ENCODE results near the gene ATP2B2. TPM values are rescaled to one million over a fixed set of nuclear protein-coding genes. Genes with fewer than 3 reads are reported as not detected.

Gene ATP2B2
- total RNA-seq, 4 donors from 2014 or later, result 0.11 to 0.42 (median 0.15) TPM; not detected in 1

DNA sequence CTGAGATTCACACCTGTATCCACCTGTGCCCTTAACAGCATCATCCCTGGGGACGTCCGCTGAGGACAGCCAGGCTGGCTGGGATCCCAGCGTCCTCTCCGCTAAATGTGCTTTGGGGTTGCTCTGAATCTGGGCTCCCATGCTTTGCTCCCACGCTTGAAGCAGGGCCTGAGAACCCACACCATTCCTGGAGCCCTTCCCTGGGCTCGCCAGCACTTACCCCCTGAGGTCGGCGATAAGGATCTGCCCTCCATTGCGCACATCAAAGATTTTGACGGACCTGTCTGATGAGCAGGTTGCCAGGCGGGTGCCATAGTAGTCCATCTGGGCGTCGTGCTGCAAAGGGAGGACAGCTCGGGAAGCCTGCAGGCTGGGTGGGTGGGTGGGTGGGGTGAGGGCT, 190.3 kb downstream of the ATP2B2 start:
- no peak for TF ChIP-seq POLR2A (IDR thresholded peaks at IDR 0.05)
- TF ChIP-seq, protein P1, sequence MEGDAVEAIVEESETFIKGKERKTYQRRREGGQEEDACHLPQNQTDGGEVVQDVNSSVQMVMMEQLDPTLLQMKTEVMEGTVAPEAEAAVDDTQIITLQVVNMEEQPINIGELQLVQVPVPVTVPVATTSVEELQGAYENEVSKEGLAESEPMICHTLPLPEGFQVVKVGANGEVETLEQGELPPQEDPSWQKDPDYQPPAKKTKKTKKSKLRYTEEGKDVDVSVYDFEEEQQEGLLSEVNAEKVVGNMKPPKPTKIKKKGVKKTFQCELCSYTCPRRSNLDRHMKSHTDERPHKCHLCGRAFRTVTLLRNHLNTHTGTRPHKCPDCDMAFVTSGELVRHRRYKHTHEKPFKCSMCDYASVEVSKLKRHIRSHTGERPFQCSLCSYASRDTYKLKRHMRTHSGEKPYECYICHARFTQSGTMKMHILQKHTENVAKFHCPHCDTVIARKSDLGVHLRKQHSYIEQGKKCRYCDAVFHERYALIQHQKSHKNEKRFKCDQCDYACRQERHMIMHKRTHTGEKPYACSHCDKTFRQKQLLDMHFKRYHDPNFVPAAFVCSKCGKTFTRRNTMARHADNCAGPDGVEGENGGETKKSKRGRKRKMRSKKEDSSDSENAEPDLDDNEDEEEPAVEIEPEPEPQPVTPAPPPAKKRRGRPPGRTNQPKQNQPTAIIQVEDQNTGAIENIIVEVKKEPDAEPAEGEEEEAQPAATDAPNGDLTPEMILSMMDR (IDR thresholded peaks at IDR 0.05), result no peak
- Histone ChIP-seq H3K27me3 (no peaks in the 10 kb centered on the region), H3K36me3 (peaks cover 55 to 76% of the 10 kb centered on the region in 2 donors), H3K4me3 (replicated peaks in 1 of 3) (no peak overlapping the region), H3K27ac (no peak overlapping the region), H3K4me1 (peaks cover 3 to 6% of the 10 kb centered on the region in 2 donors), H3K9me3 (no peaks in the 10 kb centered on the region)
- 95% methylated on average over 14 of the region's 14 CpGs for WGBS, 2 donors
- DNase-seq, result no peak
- intact Hi-C loops (cut with DNase I), result no loop called here

DNA sequence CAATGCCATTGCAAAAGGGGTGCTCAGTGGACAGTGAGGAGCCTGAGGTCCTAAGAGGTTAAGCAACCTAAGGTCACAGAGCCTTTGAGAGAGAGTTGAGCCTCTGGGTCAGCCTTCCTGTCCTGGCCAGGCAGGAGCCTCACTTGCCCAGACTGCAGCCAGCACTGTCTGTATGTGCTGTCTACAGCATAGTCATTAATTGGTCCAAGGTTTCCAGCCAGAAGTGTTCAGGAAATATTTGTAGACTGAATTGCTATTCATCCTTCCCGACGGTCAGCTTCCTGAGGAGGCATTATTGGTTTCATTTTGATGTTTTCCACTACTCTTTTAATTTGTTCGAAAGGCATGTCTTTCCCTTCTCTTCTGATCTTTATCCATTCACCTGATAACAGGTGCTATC, 192.5 kb downstream of the ATP2B2 start:
- no peak for DNase-seq
- Histone ChIP-seq H3K9me3 (no peaks in the 10 kb centered on the region), H3K4me3 (replicated peaks in 1 of 3) (no peak overlapping the region), H3K36me3 (peaks cover 53 to 77% of the 10 kb centered on the region in 2 donors), H3K27me3 (no peaks in the 10 kb centered on the region), H3K27ac (no peak overlapping the region), H3K4me1 (no peaks in the 10 kb centered on the region)
- no peak for TF ChIP-seq POLR2A (IDR thresholded peaks at IDR 0.05)
- TF ChIP-seq, protein P1 (IDR thresholded peaks at IDR 0.05), result no peak
- intact Hi-C loops (cut with DNase I), result no loop called here
- WGBS, 2 donors, result 76 to 86% methylated on average over 3 of the region's 3 CpGs

DNA sequence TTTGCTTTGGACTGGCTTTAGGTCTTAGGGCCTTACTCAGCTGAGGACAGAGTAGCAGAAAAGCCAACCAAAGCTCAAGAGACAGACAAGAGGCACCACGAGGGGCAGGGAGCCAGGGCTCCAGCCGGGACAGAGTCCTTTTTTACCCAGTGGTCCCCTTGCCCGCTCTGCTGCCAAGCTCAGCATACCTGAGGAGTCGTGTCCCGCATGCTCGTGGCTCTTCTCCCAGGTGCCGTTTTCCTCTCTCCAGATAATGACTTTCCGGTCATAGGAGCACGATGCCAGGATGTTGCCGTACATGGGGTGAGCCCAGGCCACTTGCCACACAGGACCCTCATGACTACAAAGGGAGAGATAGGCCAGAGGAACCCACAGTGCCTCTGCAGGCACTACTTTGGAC, 193.0 kb downstream of the ATP2B2 start:
- intact Hi-C loops (cut with DNase I), result no loop called here

DNA sequence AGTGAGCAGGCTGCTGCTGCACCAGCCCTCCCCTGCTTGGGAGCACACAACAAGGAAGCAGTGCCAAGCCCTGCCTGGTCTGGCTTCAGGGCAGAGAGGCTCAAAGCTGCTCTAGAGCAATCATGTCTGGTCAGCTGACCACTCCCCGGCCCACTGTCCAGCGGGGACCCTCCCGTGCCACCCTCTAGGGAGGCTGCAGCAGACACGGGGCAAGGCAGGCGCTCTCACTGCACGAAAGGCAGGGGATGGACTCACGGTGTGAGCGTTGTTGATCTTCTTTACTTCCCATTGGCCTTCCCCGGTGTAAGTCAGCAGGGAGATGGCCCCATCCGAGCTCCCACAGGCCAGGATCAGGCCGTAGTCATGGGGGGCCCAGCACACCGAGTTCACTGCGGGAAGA, 193.7 kb downstream of the ATP2B2 start:
- Histone ChIP-seq H3K27ac (no peak overlapping the region), H3K36me3 (peaks cover 53 to 78% of the 10 kb centered on the region in 2 donors), H3K27me3 (no peaks in the 10 kb centered on the region), H3K4me1 (no peaks in the 10 kb centered on the region), H3K4me3 (replicated peaks in 1 of 3) (no peak overlapping the region), H3K9me3 (no peaks in the 10 kb centered on the region)
- intact Hi-C loops (cut with DNase I), result no loop called here
- WGBS, 2 donors, result 78 to 97% methylated on average over 11 to 12 of the region's 13 CpGs
- no peak for TF ChIP-seq POLR2A (IDR thresholded peaks at IDR 0.05)
- TF ChIP-seq, protein P1 (IDR thresholded peaks at IDR 0.05), result no peak
- DNase-seq, result no peak

More for the DNA sequence above, 193.0 kb downstream of the ATP2B2 start:
- no peak overlapping the region for H3K27ac ChIP-seq
- no peak for DNase-seq
- 83 to 86% methylated on average over 10 of the region's 10 CpGs for WGBS, 2 donors
- H3K4me1 ChIP-seq, result no peaks in the 10 kb centered on the region
- H3K27me3 ChIP-seq, result no peaks in the 10 kb centered on the region
- H3K9me3 ChIP-seq, result no peaks in the 10 kb centered on the region
- no peak overlapping the region for H3K4me3 ChIP-seq (replicated peaks in 1 of 3)
- TF ChIP-seq, protein P1 (IDR thresholded peaks at IDR 0.05), result no peak
- TF ChIP-seq POLR2A (IDR thresholded peaks at IDR 0.05), result no peak
- peaks cover 53 to 77% of the 10 kb centered on the region in 2 donors for H3K36me3 ChIP-seq

DNA sequence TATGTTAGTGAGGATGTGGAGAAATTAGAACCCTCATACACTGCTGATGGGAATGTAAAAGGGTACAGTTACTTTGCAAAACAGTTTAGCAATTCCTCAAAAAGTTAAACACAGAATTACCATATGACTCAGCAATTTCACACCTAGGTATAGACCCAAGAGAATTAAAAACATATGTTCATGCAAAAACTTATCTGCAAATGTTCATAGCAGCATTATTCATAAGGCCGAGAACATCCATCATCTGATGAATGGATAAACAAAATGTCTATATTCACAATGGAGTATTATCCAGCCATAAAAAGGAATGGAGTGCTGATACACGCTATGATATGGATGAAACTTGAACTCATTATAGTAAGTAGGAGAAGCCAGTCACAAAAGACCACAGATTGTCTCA, 194.8 kb downstream of the ATP2B2 start:
- H3K36me3 ChIP-seq, result peaks cover 44 to 84% of the 10 kb centered on the region in 2 donors
- H3K9me3 ChIP-seq, result no peaks in the 10 kb centered on the region
- no peaks in the 10 kb centered on the region for H3K4me1 ChIP-seq
- H3K27ac ChIP-seq, result no peak overlapping the region
- 88 to 97% methylated on average over 2 of the region's 2 CpGs for WGBS, 2 donors
- intact Hi-C loops (cut with DNase I), result no loop called here
- no peak overlapping the region for H3K4me3 ChIP-seq (replicated peaks in 1 of 3)
- TF ChIP-seq, protein P1 (IDR thresholded peaks at IDR 0.05), result no peak
- no peak for TF ChIP-seq POLR2A (IDR thresholded peaks at IDR 0.05)
- no peaks in the 10 kb centered on the region for H3K27me3 ChIP-seq
- no peak for DNase-seq

Data from thyroid gland (tissue), 4 donors.